Measurements from ENCODE around the gene CFAP52.
"Not testable (repeated sequence)": the region's sequence is repeated elsewhere in the genome, so short reads cannot be mapped to it uniquely, and the experiment has no call there.

Gene CFAP52

GRCh38 chr17:9646546-9646885, 70.1 kb downstream of the CFAP52 start:
- DNase-seq (ENCODE audit: low spot score) = peak; percentile 19

DNA sequence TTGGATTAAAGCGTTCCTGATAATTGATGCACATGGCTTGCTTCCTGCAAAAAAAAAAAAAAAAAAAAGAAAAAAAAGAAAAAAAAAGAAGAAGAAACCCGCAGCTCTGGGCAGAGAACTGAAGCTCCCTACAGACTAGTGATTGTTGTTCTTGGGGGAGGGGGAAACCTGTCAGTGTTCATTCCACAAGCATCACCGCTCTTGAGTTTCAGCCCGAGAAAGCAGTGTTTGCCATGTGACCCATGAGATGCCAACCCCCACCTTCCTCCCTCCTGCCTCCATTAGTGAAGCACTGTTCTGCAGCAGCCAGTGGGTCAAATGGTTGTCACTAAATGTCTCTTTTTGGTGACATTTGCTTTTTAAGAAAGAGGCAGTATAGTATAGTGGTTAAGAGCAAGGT, 70.6 kb downstream of the CFAP52 start:
- peak; percentile 11 for DNase-seq (ENCODE audit: low spot score)

GRCh38 chr17:9648521-9649110, 72.2 kb downstream of the CFAP52 start:
- no peak for DNase-seq (ENCODE audit: low spot score)

- DNase-seq (ENCODE audit: low spot score) = peak; percentile 4
Measured at GRCh38 chr17:9658593-9659211, 82.3 kb downstream of the CFAP52 start.

DNA sequence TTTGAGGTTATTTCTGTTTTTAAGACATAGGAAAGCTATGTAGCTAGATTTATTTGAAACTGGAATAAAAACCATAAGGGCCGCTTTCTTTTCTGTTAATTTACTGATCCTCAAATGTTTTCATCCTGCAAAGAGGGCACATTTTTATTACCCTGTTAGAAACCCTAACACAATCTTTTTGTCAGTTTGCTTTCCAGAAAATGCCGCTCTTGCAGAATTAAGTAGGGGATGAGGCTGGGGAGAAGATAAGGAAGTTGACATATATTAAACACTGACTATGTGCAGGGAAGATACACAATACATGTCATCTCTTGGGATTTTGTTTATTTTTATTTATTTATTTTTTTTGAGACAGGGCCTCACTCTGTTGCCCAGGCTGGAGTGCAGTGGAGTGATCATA, 84.6 kb downstream of the CFAP52 start:
- DNase-seq (ENCODE audit: low spot score) = no peak

DNA sequence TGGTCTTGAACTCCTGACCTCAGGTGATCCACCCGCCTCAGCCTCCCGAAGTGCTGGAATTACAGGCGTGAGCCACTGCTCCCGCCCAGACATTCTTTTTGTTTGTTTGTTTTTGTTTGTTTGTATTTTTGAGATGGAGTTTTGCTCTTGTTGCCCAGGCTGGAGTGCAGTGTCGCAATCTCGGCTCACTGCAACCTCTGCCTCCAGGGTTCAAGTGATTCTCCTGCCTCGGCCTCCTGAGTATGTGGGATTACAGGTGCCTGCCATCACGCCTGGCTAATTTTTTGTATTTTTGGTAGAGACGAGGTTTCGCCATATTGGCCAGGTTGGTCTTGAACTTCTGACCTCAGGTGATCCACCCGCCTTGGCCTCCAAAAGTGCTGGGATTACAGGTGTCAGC, 87.1 kb downstream of the CFAP52 start:
- not testable (repeated sequence) for DNase-seq (ENCODE audit: low spot score)

DNA sequence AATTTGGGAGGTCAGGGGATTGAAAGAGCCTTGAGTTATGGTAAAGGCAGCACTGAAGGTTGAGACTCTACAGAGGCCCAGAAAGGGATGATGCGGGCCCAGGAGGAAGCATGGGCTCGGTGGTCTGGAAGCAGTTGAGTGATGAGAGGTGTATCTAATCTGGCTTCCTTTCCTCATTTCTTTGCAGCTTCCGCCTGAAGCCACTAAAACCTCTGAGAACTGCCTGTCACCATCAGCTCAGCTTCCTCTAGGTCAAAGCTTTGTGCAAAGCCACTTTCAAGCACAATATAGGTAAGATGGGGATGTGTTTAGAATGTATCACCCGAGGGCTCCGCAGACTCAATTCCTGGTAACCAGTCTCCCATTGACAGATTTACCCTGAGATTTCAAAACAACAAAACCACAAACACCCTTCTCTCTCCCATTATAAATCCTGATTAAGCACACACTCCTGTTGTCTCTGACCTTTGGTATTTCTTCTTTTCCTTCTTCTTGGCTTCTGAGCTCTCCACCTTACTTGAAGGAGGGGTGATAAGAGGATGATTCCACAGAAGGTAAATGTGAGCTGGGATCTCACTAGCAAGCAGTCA, 90.1 kb downstream of the CFAP52 start:
- no peak for DNase-seq (ENCODE audit: low spot score)

DNA sequence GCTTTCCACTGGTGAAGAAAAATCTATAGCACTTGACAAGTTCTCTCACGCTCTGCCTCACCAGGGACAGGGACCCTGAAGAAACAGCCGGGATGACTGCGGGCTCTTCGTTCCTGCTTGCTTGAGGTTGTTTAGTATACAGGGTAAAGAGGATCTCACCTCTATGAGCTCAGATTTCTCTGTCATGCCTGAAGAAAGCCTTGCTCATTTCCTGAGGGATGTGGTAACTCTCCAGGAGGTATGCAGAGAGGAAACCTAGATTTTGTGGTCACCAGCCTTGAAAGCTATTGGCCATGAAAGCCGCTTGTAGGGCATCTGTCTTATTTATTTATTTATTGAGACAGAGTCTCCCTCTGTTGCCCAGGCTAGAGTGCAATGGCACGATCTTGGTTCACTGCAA, 92.1 kb downstream of the CFAP52 start:
- DNase-seq (ENCODE audit: low spot score) = no peak

DNA sequence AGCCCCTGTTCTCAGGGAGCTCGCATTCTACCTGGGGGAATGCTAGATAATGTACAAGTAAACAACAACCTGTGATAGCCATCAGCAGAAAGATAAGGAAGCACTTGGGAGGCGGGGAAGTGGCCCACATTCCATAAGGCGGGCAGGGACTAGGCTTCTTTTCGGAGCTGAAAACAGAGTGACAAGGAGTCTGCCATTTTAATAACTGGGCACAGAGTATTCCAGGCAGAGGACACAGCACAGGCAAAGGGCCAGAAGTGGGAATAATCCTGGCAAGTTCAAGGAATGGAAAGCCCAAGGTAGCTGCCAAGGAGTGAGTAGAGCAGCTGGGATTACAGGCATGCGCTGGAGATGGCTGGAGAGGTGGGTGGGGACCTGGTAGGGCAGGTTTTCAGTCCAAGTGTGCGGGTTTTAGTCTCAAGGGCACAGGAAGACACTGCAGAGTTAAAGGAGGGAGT, 93.1 kb downstream of the CFAP52 start:
- no peak for DNase-seq (ENCODE audit: low spot score)

DNA sequence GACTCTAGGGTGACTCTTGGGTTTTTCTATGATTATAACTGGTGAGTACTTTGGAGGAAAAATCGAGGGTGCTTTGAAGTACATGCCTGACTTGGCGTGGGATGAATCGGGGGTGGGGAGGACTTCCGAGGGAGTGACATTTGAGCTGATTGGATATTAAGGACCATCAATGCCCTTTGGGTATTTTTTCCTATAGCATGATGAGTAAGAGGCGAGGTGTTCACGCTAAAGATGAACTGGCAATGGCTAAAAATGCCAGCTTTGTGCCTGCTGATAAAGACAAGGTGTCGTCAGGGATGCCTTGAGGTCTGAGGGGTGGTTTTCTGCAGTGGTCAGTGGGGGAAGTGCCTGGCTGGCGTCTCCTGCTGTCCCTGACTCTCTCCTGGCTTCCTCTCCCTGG, 94.2 kb downstream of the CFAP52 start:
- no peak for DNase-seq (ENCODE audit: low spot score)

DNA sequence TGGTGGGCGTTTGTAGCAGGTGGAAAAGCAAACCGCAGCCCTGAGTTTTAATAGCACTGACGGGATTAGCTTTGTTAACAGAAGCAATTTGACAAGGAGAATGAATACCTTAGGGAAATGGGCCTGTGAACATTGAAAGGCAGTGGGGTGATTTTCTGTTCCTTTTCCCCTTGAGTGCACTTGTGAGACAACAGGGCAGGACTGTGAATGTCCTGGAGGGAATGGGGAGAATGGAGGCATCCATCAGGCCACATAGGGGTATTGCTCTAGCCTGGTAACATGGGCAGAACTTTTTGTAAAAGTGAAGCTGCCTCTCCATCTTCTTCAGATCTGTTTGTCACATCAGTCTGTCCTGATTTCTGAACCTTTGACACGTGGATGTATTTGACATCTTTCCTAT, 95.1 kb downstream of the CFAP52 start:
- no peak for DNase-seq (ENCODE audit: low spot score)

- DNase-seq (ENCODE audit: low spot score) = no peak
Measured at GRCh38 chr17:9672266-9672665, 95.8 kb downstream of the CFAP52 start.

GRCh38 chr17:9672691-9673090, 96.2 kb downstream of the CFAP52 start:
- no peak for DNase-seq (ENCODE audit: low spot score)

DNA sequence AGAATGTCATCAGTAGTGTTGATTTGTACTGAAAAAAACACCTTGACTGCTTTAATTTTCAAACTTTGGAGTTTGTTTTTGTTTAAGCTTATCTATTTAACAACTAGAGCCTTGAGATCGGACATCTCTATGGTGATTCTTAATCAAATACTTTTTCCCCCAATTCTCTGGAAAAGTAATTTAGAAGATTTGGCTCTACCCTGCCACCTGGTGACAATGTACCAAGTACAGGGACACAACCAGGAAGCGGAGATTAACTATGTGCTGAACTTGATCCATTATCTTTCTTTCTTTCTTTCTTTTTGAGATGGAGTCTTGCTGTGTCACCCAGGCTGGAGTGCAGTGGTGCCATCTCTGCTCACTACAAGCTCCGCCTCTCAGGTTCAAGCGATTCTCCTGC, 99.6 kb downstream of the CFAP52 start:
- no peak for DNase-seq (ENCODE audit: low spot score)

GRCh38 chr17:9676820-9677310, 100.4 kb downstream of the CFAP52 start:
- no peak for DNase-seq (ENCODE audit: low spot score)

DNA sequence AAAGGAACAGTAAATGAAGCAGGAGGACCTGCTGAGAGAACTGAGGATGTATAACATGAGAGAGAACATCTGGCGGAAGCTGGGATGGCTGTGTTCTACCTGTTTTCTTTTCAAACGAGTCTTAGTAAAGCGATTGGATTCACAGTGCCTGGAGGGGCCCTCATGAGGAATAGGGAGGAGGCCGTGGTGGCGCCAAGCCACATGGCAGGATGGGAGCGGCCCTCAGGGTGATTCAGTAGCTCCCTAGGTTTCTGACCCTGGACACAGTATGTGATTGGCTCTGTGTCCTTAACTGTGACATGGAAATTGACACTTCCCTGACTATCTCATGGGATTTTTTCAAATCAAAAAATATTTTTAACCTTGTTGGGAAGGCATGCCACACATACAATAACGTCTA, 101.0 kb downstream of the CFAP52 start:
- no peak for DNase-seq (ENCODE audit: low spot score)

DNA sequence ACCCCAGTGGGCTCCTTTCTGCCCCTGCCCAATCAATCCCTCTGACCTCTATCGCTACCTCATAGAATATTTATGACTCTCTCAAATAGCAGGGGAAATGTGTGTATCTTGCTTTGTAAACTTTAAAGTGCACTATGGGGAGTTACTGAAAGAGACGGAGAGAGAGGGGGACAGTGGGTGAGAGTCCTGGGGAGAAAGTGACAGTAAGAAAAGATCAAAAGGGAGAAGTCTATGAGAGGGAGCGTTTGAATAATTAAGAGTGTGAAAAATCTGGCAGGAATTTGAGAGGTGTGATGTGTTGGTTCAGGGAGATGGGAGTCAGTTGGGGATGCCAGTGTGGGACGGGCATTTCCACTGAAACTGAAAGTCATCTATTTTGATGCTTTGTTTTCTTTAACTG, 101.5 kb downstream of the CFAP52 start:
- DNase-seq (ENCODE audit: low spot score) = no peak

GRCh38 chr17:9684955-9685621, 108.6 kb downstream of the CFAP52 start:
- no peak for DNase-seq (ENCODE audit: low spot score)

Data from cerebellar cortex (tissue), 1 donor.